ENCODE measurements around the gene SEMA6D. TPM values are rescaled to one million over a fixed set of nuclear protein-coding genes. Genes with fewer than 3 reads are reported as not detected.

The SEMA6D gene
- total RNA-seq, 4 donors from 2014 or later = 3.2 to 14.2 (median 11.8) TPM

GRCh38 chr15:47757331-47757730 is 40.0 kb downstream of the SEMA6D start:
- no peak for TF ChIP-seq POLR2AphosphoS5 (IDR thresholded peaks at IDR 0.05)
- TF ChIP-seq EP300 (IDR thresholded peaks at IDR 0.05) = no peak
- TF ChIP-seq CTCF (IDR thresholded peaks at IDR 0.05) = no peak
- TF ChIP-seq POLR2A (IDR thresholded peaks at IDR 0.05) = no peak
- H3K27ac ChIP-seq = no peak overlapping the region
- no peak for ATAC-seq

DNA sequence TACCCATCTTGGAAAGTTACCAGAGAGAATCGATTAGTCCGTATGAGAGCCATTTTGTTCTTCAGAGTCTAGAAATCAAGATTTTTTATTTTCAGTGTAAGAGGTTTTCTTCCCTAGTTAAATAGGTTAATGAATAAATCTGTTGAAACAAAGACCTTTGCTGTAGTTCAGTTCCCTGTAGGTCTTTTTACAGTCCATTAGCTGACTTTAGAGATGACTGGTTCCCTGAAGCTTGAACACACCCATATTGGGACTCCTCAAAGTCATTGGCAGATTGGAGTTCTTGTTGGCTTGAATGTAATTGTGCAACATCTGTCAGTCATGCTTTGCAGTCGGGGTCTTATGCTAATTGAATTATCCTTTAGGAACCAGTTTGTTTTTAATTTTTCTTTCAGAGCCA is 45.3 kb downstream of the SEMA6D start:
- H3K27me3 ChIP-seq = no peaks in the 10 kb centered on the region
- no peaks in the 10 kb centered on the region for H3K4me1 ChIP-seq
- no peaks in the 10 kb centered on the region for H3K9me3 ChIP-seq
- H3K4me3 ChIP-seq = no peak overlapping the region
- no peak for ATAC-seq
- H3K27ac ChIP-seq = no peak overlapping the region
- no peak for TF ChIP-seq EP300 (IDR thresholded peaks at IDR 0.05)
- no peak for TF ChIP-seq POLR2AphosphoS5 (IDR thresholded peaks at IDR 0.05)
- no peak for TF ChIP-seq CTCF (IDR thresholded peaks at IDR 0.05)
- no peak for TF ChIP-seq POLR2A (IDR thresholded peaks at IDR 0.05)
- H3K36me3 ChIP-seq = peaks cover 0 to 76% of the 10 kb centered on the region in 2 donors
- WGBS, 2 donors (ENCODE audit: low coverage in 1 of 2) = 100% methylated on average over 3 of the region's 3 CpGs

More at GRCh38 chr15:47757331-47757730, 40.0 kb downstream of the SEMA6D start:
- no peak overlapping the region for H3K4me3 ChIP-seq
- no peaks in the 10 kb centered on the region for H3K4me1 ChIP-seq
- WGBS, 2 donors (ENCODE audit: low coverage in 1 of 2) = 60 to 87% methylated on average over 2 to 3 of the region's 3 CpGs
- peaks cover 0 to 26% (median 0%) of the 10 kb centered on the region in 3 donors for H3K9me3 ChIP-seq
- no peaks in the 10 kb centered on the region for H3K27me3 ChIP-seq
- H3K36me3 ChIP-seq = peaks cover 0 to 35% of the 10 kb centered on the region in 2 donors

GRCh38 chr15:47764666-47765065 is 47.4 kb downstream of the SEMA6D start:
- Histone ChIP-seq H3K4me1 (no peaks in the 10 kb centered on the region), H3K27ac (no peak overlapping the region)

GRCh38 chr15:47766406-47766805 is 49.1 kb downstream of the SEMA6D start:
- no peaks in the 10 kb centered on the region for H3K27me3 ChIP-seq
- WGBS, 2 donors (ENCODE audit: low coverage in 1 of 2) = 80 to 93% methylated on average over 4 to 5 of the region's 5 CpGs
- no peaks in the 10 kb centered on the region for H3K9me3 ChIP-seq
- no peak for ATAC-seq
- peaks cover 0 to 98% of the 10 kb centered on the region in 2 donors for H3K36me3 ChIP-seq
- no peaks in the 10 kb centered on the region for H3K4me1 ChIP-seq
- TF ChIP-seq EP300 (IDR thresholded peaks at IDR 0.05) (no peak), CTCF (IDR thresholded peaks at IDR 0.05) (no peak), POLR2A (IDR thresholded peaks at IDR 0.05) (no peak), POLR2AphosphoS5 (IDR thresholded peaks at IDR 0.05) (no peak)
- H3K27ac ChIP-seq = no peak overlapping the region
- H3K4me3 ChIP-seq = no peak overlapping the region

More at GRCh38 chr15:47764666-47765065, 47.4 kb downstream of the SEMA6D start:
- no peak for ATAC-seq
- Histone ChIP-seq H3K4me3 (no peak overlapping the region), H3K9me3 (no peaks in the 10 kb centered on the region), H3K27me3 (no peaks in the 10 kb centered on the region), H3K36me3 (peaks cover 0 to 94% of the 10 kb centered on the region in 2 donors)
- TF ChIP-seq POLR2A (IDR thresholded peaks at IDR 0.05) (no peak), EP300 (IDR thresholded peaks at IDR 0.05) (no peak), POLR2AphosphoS5 (IDR thresholded peaks at IDR 0.05) (no peak), CTCF (IDR thresholded peaks at IDR 0.05) (no peak)
- WGBS, 2 donors (ENCODE audit: low coverage in 1 of 2) = 88 to 98% methylated on average over 9 to 10 of the region's 13 CpGs

DNA sequence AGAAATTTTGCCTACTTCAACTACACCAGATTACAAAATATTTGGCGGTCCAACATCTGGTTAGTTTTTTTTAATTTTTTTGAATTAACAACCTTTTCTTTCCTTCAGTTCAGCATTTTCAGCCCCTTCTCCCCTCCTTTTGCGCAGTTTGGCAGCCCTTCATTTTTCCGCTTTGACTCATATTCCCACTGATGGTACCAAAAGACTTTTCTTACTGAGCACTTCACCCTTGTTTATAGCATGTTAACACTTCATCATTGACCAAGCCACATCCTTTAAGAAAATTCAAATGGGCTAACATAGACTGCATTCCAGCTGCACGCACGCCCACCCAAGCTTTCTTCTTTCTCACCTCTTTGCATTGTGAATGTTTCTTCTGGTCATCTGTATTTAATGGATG is 49.7 kb downstream of the SEMA6D start:
- Histone ChIP-seq H3K27ac (no peak overlapping the region), H3K36me3 (peaks cover 0 to 98% of the 10 kb centered on the region in 2 donors), H3K4me1 (no peaks in the 10 kb centered on the region), H3K9me3 (no peaks in the 10 kb centered on the region), H3K27me3 (no peaks in the 10 kb centered on the region), H3K4me3 (no peak overlapping the region)
- TF ChIP-seq CTCF (IDR thresholded peaks at IDR 0.05) (no peak), EP300 (IDR thresholded peaks at IDR 0.05) (no peak), POLR2A (IDR thresholded peaks at IDR 0.05) (no peak), POLR2AphosphoS5 (IDR thresholded peaks at IDR 0.05) (no peak)
- no peak for ATAC-seq
- WGBS, 2 donors (ENCODE audit: low coverage in 1 of 2) = 97 to 100% methylated on average over 3 to 5 of the region's 5 CpGs

Measured in gastroesophageal sphincter (tissue), 4 donors.